ENCODE data around the gene SYT3.

The SYT3 gene

GRCh38 chr19:50645107-50645506, 5.4 kb upstream of the SYT3 start (continued):
- TF ChIP-seq ZNF558 (tag by site-specific recombination; IDR thresholded peaks at IDR 0.05): no peak
- peak; percentile 88; the same call in 1 of the 2 replicates for TF ChIP-seq ZNF521 (tag by site-specific recombination; IDR thresholded peaks at IDR 0.05)
- no peak for TF ChIP-seq ZFP3 (tag by site-specific recombination; IDR thresholded peaks at IDR 0.05; ENCODE audit: low read depth)

- H3K4me1 ChIP-seq (ENCODE audit: control insufficient read depth, insufficient read depth, low read length): no peaks in the 10 kb centered on the region
- H3K27ac ChIP-seq (ENCODE audit: extremely low read depth, low read depth, low read length): no peak overlapping the region
- no peak overlapping the region for H3K4me3 ChIP-seq (ENCODE audit: low read depth, low read length)
- ChIA-PET POLR2A (no interaction called here), CTCF (interaction anchor here (0.7 to 1.7 kb wide), 3 partner anchors 13 to 88 kb away, joined by 3 to 8 read pairs (median 7); no protein-coding TSS in a partner anchor)
- no peaks in the 10 kb centered on the region for H3K36me3 ChIP-seq (ENCODE audit: control insufficient read depth in 2 of 2, insufficient read depth in 1 of 2, low read length in 2 of 2)
- H3K9me3 ChIP-seq (ENCODE audit: control insufficient read depth, insufficient read depth, low read depth, low read length): no peaks in the 10 kb centered on the region
- TF ChIP-seq ZBTB21 (tag by site-specific recombination; IDR thresholded peaks at IDR 0.05) (no peak), BCL6B (tag by site-specific recombination; IDR thresholded peaks at IDR 0.05) (no peak), ZBTB49 (tag by site-specific recombination; IDR thresholded peaks at IDR 0.05; ENCODE audit: low read depth) (no peak), ZSCAN5A (tag by site-specific recombination; IDR thresholded peaks at IDR 0.05) (no peak), ZNF449 (tag by site-specific recombination; IDR thresholded peaks at IDR 0.05) (no peak), ZNF366 (tag by site-specific recombination; conservative IDR thresholded peaks at IDR 0.05) (peak; percentile 98), ZBTB1 (tag by site-specific recombination; IDR thresholded peaks at IDR 0.05) (0 out of 2 replicates have a peak, but pooled peaks have one; percentile 3), GLIS1 (tag by site-specific recombination; IDR thresholded peaks at IDR 0.05) (no peak), REPIN1 (tag by site-specific recombination; IDR thresholded peaks at IDR 0.05; ENCODE audit: low read depth) (no peak), ZNF777 (tag by site-specific recombination; IDR thresholded peaks at IDR 0.05; ENCODE audit: borderline replicate concordance) (0 out of 2 replicates have a peak, but pooled peaks have one; percentile 13), GLIS2 (tag by site-specific recombination; IDR thresholded peaks at IDR 0.05) (no peak), ZNF510 (tag by site-specific recombination; IDR thresholded peaks at IDR 0.05; ENCODE audit: insufficient replicate concordance) (no peak), ZNF311 (tag by site-specific recombination; IDR thresholded peaks at IDR 0.05; ENCODE audit: borderline replicate concordance) (no peak), ZBTB17 (tag by site-specific recombination; IDR thresholded peaks at IDR 0.05) (peak; percentile 100), ZSCAN23 (tag by site-specific recombination; IDR thresholded peaks at IDR 0.05) (no peak), RBAK (tag by site-specific recombination; IDR thresholded peaks at IDR 0.05) (no peak), ZNF677 (tag by site-specific recombination; IDR thresholded peaks at IDR 0.05) (no peak), TRIM28 (IDR thresholded peaks at IDR 0.05; ENCODE audit: borderline replicate concordance, low read length) (no peak)
Measured at GRCh38 chr19:50644315-50644915, 4.7 kb upstream of the SYT3 start.

Measured in HEK293 (cell line).